H54 (cell line): Measurements from ENCODE around the gene PAXX.

Experiments used
- DNase-seq: peaks from one replicate; pipeline ENCODE4 v3.0.0; 2011; ENCODE audit warnings: low spot score, mixed read lengths; ENCODE audit not compliant: insufficient read length
- FAIRE-seq: peaks from 3 replicates; lab custom pipeline; 2011; peaks lifted over from hg19 to GRCh38; lab: Jason Lieb, UNC
- POLR2A ChIP-seq: IDR thresholded peaks from 2 replicates; pipeline ENCODE4 v1.6.1; 2011; ENCODE audit warnings: low read depth, mild to moderate bottlenecking, low read length

Gene PAXX

DNA sequence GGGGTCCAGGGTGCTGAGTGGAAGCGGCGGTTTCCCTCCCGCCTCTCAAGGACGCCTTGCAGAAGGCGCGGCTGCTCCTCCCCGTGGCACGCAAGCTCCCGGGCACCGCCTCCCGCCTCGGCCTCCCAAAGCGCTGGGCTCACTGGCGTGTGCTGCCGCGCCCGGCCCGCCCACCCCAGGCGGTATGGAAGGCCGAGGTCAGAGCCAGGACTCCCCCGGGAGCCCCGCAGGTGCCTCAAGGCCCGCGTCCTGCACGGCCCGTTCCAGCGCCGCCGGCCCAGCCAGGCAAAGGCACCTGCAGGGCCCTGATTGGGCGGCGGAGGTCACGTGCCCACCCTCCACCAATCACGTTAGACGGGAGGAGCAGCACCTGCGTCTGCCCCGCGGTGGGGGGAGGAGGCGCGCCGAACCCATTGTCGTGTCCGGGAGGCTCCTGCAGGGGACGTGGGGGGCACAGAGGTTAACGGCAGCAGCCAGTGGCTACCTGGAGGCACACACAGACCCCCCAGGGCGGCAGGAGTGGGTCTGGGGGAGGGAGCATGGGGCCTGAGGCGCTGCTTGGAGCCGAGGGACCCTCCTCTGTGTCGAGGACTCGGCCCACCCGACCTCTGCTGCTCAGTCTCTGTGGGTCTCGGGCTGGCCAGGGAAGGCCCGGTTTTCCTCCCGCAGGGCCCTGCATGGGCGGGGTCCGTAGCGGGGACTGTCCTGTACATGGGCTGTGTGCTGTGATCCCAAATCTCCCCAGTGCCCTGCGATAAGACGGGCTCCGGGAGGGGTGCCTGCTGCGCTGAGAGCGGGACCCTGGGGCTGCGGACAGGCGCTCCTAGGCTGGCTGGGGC is 42.2 kb upstream of the PAXX start:
- DNase-seq (peak; percentile 100), FAIRE-seq (peak; percentile 79)
- peak; percentile 56; the same call in 1 of the 2 replicates for TF ChIP-seq POLR2A

DNA sequence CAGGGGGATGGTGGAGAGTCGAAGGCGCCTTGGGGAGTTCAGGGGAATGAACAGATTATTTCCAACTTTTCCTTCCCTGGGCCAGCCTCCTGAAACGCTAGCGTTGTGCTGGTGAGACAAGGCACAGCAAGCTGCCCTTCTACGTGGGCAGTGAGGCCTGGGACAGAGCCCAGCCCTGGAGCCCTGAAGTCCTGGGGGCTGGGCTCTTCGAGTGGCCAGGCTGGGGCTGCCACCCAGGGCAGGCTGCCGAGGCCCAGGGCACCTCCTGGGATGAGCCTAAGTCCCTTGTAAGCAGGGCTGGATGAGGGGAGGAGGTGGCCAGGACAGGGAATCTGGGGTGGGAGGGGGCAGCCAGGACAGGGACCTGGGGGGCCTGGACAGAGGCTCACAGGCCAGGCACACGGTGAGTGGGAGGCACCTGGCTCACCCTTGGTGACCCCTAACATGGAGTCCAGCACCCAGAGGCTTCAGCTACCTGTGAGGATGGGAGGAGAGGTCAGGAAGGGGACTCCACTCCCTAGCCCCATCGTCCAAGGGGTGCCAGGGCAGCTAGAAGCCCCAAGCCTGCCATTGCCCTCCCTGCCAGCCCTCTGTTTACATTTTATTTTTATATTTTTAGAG is 41.5 kb upstream of the PAXX start:
- FAIRE-seq = no peak
- no peak for TF ChIP-seq POLR2A
- no peak for DNase-seq

DNA sequence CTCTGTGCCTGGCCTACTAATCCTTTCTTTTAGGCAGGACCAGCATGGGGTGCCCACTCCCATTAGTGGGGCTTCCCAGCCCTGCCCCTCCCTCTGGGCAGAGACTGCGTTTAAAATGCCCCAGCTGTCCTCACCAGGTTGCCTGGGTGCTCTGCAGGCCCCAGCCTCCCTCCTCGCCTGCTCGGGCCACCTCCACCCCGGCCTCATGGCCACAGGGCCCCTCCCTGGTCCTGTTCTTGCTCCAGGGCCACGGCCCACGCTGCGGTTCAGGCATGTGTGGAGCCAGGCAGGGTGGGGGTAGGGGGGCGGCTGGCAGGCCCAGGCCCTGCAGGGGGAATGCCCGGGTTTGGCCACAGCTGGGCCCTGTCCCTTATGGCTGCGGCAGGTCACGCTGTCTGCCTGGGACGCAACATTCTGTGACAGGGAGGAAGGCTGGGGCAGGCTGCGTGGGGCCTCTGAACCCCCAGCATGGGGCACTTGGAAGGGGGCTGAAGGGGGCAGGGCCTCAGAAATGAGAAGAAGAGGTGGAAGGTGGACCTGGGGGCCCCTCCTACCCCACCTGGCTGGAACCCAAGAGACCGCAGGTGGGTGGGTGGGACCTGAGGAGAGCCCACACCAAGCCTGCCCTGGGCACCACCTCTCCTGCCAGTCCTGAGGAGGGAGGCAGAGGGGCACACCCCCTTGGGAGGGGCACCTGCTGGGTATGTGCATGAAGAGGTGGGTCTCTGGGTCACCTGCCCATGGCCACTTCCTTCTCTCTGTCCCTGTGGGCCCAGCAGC is 40.5 kb upstream of the PAXX start, which contains the start of gene LCN12:
LCN12 (plus strand) TSS at position 733 of the 780 bp plus-strand sequence. CDS start 55 bp downstream, outside the sequence.
- DNase-seq (no peak), FAIRE-seq (no peak)
- no peak for TF ChIP-seq POLR2A

DNA sequence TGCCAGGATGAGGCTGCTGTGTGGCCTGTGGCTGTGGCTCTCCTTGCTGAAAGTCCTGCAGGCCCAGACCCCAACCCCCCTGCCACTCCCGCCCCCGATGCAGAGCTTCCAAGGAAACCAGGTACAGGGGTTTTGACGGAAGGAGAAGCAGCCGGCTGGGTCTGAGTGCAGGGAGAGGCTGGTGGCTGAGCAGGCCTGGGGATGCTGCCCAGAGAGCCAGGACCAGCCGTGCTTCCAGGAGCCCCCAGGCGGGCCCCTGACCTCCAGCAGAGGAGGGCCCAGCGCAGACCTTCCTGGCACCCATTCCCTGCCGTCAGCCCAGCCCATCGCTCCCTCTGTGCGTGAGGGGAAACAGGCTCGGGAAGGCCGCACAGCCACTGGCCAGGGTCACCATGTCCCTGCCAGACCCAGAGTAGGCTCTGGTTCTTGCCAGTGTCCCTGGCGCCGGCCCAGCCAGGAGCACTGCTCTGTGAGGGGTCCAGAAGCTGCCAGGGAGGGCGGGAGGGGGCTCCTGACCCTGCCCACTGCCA is 39.8 kb upstream of the PAXX start:
- FAIRE-seq = no peak
- no peak for DNase-seq
- no peak for TF ChIP-seq POLR2A

DNA sequence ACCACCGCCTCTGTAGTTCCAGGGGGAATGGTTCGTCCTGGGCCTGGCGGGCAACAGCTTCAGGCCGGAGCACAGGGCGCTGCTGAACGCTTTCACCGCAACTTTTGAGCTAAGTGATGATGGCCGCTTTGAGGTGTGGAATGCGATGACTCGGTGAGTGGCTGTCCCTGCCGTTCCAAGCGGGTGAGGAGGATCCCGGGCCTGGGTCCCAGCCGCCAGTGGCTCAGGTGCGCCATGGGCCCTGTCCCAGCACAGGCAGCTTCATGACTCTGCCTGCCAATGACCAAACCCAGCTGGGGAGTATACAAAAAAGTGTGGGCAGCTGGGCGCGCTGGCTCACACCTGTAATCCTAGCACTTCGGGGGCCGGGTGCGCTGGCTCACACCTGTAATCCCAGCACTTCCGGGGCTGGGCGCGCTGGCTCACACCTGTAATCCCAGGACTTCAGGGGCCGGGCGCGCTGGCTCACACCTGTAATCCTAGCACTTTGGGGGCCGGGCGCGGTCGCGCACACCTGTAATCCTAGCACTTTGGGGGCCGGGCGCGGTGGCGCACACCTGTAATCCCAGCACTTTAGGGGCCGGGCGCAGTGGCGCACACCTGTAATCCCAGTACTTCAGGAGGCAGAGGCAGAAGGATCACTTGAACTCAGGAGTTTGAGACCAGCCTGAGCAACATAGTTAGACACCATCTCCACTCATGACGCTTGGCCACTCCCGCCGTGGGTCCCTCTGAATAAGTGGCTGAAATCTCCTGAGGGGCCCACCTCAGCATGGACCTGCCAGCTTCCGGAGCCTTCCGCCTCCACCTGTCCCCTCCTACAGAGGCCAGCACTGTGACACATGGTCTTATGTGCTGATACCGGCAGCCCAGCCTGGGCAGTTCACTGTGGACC is 39.1 kb upstream of the PAXX start:
- FAIRE-seq = no peak
- DNase-seq = no peak

DNA sequence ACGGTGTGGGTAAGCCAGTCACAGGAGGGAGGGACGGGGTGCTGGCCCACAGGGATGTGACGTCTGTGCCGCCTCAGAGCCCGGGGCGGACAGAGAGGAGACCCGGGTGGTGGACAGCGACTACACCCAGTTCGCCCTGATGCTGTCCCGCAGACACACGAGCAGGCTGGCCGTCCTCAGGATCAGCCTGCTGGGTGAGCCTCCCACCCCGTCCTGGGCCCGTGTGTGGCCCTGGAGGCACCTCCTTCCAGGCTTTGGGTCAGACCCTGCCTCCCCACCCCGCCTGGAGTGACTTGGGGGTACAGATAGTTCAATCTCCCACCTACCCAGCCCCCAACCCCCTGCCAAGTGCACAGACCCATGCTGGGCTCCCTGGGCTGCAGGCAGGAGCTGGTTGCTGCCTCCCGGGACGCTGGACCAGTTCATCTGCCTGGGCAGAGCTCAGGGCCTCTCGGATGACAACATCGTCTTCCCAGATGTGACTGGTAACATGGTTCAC is 38.4 kb upstream of the PAXX start:
- no peak for DNase-seq
- no peak for FAIRE-seq
- TF ChIP-seq POLR2A = no peak

More for the DNA sequence above, 39.1 kb upstream of the PAXX start:
- no peak for TF ChIP-seq POLR2A

DNA sequence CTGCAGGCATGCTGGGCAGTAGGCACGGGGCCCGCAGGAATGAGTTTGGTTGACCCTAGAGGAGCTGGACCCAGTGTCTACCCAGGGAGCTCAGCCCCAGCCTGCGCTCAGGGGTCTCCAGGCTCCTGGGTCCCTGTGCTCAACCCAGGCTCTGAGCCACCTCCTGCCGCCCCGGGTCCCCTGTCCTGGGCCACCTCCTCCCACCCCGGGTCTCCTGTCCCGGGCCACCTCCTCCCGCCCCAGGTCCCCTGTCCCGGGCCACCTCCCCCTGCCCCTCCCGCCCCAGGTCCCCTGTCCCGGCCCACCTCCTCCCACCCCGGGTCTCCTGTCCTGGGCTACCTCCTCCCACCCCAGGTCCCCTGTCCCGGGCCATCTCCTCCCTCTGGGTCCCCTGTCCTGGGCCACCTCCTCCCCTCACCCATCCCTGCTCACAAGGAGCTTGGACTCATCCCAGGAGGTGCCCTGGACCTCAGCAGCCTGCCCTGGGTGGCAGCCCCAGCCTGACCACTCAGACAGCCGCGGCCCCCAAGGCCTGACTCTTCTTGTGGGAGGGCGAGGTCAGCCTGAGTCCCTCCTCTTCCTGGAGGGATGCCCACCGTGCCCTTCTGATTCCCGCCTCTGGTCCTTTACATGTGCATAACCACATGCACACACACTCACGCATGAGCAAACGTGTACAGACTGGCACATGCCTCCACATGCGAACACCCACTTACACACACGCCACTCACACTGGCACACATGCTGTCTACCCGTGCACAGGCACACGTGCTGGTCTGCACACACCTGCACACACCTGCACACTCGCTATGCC is 37.7 kb upstream of the PAXX start:
- no peak for TF ChIP-seq POLR2A
- FAIRE-seq (no peak), DNase-seq (no peak)

DNA sequence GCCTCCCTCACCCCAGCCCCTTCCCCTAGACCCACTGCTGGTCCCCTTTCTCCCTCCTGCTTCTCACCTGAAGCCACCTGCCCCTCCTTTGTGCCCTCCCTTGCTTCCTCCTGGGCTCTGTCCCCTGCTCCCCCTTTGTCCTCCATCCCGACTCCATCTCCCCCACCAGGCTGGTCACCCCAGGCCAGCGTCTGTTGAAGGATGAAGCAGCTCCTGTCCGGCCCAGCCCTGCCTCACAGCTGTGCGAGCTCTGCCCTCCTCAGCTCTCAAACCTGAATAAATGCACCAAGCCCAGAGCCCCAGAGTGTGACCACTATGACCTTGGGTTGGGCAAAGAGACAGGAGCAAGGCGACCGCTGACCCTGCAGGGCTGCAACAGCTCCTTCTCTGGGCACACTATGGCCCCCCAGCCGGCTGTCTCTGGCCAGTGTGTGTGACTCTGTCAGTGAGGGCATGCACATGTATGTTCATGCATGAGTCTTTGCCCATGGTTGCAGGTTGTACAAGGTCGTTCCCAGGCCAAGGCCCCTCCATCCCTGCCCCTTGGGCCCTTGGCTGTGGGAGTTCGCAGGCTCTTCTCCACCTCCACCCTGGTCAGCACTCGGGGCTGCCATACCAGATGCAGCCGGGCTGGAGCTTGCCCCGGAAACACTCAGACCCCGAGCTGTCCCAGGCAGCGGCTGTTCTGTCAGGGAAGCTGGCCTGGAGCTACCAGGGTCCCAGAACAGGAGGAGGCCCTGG is 36.9 kb upstream of the PAXX start:
- no peak for TF ChIP-seq POLR2A
- FAIRE-seq (no peak), DNase-seq (no peak)

DNA sequence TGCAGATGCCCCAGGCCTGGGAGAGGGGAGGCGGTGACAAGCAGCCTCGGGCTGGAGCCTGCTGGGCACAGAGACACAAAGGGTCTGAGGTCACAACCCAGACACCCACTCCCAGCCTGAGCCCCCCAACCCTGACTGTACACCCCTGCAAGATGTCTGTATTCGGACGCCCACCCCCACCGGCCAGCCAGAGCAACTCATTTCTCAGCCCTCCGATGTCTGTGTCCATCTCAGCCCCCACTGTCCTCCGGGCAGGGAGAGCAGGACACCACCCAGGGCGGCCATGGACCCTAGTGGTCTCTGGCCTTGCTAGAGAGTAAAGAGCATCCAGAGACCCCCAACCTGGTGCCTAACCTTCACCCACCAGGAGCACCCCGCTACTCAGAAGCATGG is 36.3 kb upstream of the PAXX start:
- DNase-seq (no peak), FAIRE-seq (no peak)
- no peak for TF ChIP-seq POLR2A

DNA sequence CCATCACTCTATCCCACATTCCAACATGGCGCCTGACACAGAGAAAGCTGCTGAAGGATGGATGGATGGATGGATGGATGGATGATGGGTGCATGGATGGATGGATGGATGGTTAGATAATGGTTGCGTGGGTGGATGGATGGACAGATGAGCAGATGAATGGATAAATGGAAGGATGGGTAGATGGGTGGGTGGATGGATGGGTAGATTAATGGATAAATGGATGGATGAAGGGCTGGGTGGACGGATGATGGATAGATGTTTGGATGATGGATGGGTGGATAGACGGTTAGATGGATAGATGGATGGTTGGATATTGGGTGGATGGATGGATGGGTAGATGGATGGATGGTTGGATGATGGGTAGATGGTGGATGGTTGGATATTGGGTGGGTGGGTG is 35.6 kb upstream of the PAXX start:
- TF ChIP-seq POLR2A = no peak
- DNase-seq (no peak), FAIRE-seq (no peak)

DNA sequence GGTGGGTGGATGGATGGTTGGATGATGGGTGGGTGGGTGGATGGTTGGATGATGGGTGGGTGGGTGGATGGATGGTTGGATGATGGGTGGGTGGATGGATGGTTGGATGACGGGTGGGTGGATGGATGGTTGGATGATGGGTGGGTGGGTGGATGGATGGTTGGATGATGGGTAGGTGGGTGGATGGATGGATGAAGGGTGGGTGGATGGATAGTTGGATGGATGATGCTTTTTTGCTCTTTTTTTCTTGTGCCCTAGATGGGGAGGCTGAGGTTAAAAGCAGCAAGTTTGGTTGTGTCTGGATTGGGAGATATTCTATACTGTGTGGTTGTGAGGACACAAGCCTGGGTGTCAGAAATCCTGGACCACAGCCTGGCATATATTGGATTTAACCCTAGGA is 34.8 kb upstream of the PAXX start:
- no peak for TF ChIP-seq POLR2A
- DNase-seq (no peak), FAIRE-seq (no peak)
